HEK293 (cell line): ENCODE measurements around the gene HTR1B.

Experiments
- KLF1 ChIP-seq: fragments of 450-650 bp; formaldehyde crosslinking; IDR thresholded peaks from 2 replicates; pipeline ENCODE4 v1.5.1; 2016; ENCODE audit warnings: missing biosample characterization, missing genetic modification characterization
- TCF7L2 ChIP-seq: IDR thresholded peaks from 2 replicates; pipeline ENCODE4 v1.6.1; 2011; ENCODE audit warnings: low read depth, mild to moderate bottlenecking, inconsistent platforms, low read length, moderate library complexity, borderline replicate concordance
- ZBTB17 ChIP-seq: fragments of 450-650 bp; formaldehyde crosslinking; IDR thresholded peaks from 2 replicates; pipeline ENCODE4 v1.5.1; 2016; ENCODE audit warnings: missing biosample characterization, missing genetic modification characterization
- ZNF292 ChIP-seq: fragments of 450-650 bp; formaldehyde crosslinking; IDR thresholded peaks from 2 replicates; pipeline ENCODE4 v1.5.1; 2016; ENCODE audit warnings: low read depth, missing biosample characterization, missing genetic modification characterization, borderline replicate concordance
- ZNF302 ChIP-seq: fragments of 450-650 bp; formaldehyde crosslinking; IDR thresholded peaks from 2 replicates; pipeline ENCODE4 v1.5.1; 2016; ENCODE audit warnings: missing biosample characterization, missing genetic modification characterization, low read depth
- ZNF544 ChIP-seq: fragments of 450-650 bp; formaldehyde crosslinking; IDR thresholded peaks from 2 replicates; pipeline ENCODE4 v1.5.0; 2017; ENCODE audit warnings: missing biosample characterization, missing genetic modification characterization
- ZNF561 ChIP-seq: fragments of 450-650 bp; IDR thresholded peaks from 2 replicates; pipeline ENCODE4 v1.5.1; 2018; ENCODE audit warnings: missing biosample characterization, missing genetic modification characterization, borderline replicate concordance
- ZNF791 ChIP-seq: fragments of 450-650 bp; formaldehyde crosslinking; IDR thresholded peaks from 2 replicates; pipeline ENCODE4 v1.5.1; 2016; ENCODE audit warnings: missing biosample characterization, missing genetic modification characterization
- ZNF830 ChIP-seq: fragments of 450-650 bp; IDR thresholded peaks from 2 replicates; pipeline ENCODE4 v1.5.0; 2018; ENCODE audit warnings: missing biosample characterization, missing genetic modification characterization, low read depth, mild to moderate bottlenecking, moderate library complexity
- TF ChIP-seq, protein P1 (sequence below): fragments of 450-650 bp; formaldehyde crosslinking; IDR thresholded peaks from 2 replicates; pipeline ENCODE4 v1.5.1; 2016; ENCODE audit warnings: missing biosample characterization, missing genetic modification characterization
- TF ChIP-seq, protein P2 (sequence below): IDR thresholded peaks from 2 replicates; pipeline ENCODE4 v1.6.1; 2011; ENCODE audit warnings: mild to moderate bottlenecking, low read depth, low read length, borderline replicate concordance
- TF ChIP-seq, protein P3 (sequence below): fragments of 450-650 bp; formaldehyde crosslinking; IDR thresholded peaks from 2 replicates; pipeline ENCODE4 v1.5.1; 2016; ENCODE audit warnings: missing biosample characterization, missing genetic modification characterization

DNA sequence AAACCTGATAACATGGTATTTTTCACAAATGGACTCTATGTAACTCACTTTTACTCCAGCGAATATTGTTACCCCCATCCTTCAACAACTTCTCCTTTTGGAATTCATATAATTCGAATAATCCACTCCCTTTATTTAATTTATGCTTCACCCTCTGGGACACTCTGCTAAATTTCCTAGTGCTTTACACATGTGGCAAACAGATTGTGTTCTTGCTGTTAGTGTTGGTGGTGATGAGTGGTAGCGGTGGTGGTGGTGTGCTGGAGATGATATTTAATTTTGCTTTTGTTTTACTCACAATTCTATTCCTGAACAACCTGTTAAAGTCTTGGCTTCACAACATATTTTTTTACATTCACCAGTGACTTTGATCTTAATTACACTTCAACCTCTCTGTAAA, 32.8 kb downstream of the HTR1B start:
- TF ChIP-seq TCF7L2 (no peak), KLF1 (no peak), ZNF561 (tag by site-specific recombination) (no peak), ZNF544 (tag by site-specific recombination) (no peak), ZNF302 (tag by site-specific recombination) (no peak), ZNF292 (no peak), ZNF791 (tag by site-specific recombination) (no peak), ZBTB17 (no peak), ZNF830 (no peak)
- TF ChIP-seq, protein P1, sequence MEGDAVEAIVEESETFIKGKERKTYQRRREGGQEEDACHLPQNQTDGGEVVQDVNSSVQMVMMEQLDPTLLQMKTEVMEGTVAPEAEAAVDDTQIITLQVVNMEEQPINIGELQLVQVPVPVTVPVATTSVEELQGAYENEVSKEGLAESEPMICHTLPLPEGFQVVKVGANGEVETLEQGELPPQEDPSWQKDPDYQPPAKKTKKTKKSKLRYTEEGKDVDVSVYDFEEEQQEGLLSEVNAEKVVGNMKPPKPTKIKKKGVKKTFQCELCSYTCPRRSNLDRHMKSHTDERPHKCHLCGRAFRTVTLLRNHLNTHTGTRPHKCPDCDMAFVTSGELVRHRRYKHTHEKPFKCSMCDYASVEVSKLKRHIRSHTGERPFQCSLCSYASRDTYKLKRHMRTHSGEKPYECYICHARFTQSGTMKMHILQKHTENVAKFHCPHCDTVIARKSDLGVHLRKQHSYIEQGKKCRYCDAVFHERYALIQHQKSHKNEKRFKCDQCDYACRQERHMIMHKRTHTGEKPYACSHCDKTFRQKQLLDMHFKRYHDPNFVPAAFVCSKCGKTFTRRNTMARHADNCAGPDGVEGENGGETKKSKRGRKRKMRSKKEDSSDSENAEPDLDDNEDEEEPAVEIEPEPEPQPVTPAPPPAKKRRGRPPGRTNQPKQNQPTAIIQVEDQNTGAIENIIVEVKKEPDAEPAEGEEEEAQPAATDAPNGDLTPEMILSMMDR (tag by site-specific recombination): no peak
- TF ChIP-seq, protein P2, sequence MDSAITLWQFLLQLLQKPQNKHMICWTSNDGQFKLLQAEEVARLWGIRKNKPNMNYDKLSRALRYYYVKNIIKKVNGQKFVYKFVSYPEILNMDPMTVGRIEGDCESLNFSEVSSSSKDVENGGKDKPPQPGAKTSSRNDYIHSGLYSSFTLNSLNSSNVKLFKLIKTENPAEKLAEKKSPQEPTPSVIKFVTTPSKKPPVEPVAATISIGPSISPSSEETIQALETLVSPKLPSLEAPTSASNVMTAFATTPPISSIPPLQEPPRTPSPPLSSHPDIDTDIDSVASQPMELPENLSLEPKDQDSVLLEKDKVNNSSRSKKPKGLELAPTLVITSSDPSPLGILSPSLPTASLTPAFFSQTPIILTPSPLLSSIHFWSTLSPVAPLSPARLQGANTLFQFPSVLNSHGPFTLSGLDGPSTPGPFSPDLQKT: no peak
- TF ChIP-seq, protein P3, sequence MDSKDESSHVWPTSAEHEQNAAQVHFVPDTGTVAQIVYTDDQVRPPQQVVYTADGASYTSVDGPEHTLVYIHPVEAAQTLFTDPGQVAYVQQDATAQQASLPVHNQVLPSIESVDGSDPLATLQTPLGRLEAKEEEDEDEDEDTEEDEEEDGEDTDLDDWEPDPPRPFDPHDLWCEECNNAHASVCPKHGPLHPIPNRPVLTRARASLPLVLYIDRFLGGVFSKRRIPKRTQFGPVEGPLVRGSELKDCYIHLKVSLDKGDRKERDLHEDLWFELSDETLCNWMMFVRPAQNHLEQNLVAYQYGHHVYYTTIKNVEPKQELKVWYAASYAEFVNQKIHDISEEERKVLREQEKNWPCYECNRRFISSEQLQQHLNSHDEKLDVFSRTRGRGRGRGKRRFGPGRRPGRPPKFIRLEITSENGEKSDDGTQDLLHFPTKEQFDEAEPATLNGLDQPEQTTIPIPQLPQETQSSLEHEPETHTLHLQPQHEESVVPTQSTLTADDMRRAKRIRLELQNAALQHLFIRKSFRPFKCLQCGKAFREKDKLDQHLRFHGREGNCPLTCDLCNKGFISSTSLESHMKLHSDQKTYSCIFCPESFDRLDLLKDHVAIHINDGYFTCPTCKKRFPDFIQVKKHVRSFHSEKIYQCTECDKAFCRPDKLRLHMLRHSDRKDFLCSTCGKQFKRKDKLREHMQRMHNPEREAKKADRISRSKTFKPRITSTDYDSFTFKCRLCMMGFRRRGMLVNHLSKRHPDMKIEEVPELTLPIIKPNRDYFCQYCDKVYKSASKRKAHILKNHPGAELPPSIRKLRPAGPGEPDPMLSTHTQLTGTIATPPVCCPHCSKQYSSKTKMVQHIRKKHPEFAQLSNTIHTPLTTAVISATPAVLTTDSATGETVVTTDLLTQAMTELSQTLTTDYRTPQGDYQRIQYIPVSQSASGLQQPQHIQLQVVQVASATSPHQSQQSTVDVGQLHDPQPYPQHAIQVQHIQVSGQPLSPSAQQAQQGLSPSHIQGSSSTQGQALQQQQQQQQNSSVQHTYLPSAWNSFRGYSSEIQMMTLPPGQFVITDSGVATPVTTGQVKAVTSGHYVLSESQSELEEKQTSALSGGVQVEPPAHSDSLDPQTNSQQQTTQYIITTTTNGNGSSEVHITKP: no peak
